H1 (cell line): ENCODE measurements around the gene NYAP2. TPM values are rescaled to one million over a fixed set of nuclear protein-coding genes. Genes with fewer than 3 reads are reported as not detected.

Source experiments
- CTCF ChIA-PET: fragments of 300-600 bp; sonication (Branson Sonifier 250); formaldehyde crosslinking; loops from one replicate; lab custom pipeline; 2021; ENCODE audit not compliant: partially characterized antibody; lab: Charles Lee
- POLR2A ChIA-PET: fragments of 300-600 bp; sonication (Branson Sonifier 250); formaldehyde crosslinking; loops from one replicate; lab custom pipeline; 2021; ENCODE audit warnings: inconsistent platforms; ENCODE audit not compliant: partially characterized antibody; lab: Charles Lee
- DNase-seq, 2 experiments: peaks; one replicate each; pipeline versions ENCODE4 v3.0.0 to v3.0.0-alpha.2; 2010 to 2022; ENCODE audit warnings: low spot score in 2 of 2, low read depth in 1 of 2, mixed read lengths in 1 of 2
- FAIRE-seq: peaks from 2 replicates; lab custom pipeline; 2011; peaks lifted over from hg19 to GRCh38; lab: Jason Lieb, UNC
- H2AFZ ChIP-seq: 2 replicates; pipeline ENCODE4 v1.8.1; 2012; ENCODE audit warnings: low read length, inconsistent platforms
- H2AK5ac ChIP-seq: 2 replicates; pipeline ENCODE4 v1.6.1; 2013; ENCODE audit warnings: low read depth, low read length
- H2BK120ac ChIP-seq: replicated peaks from 2 replicates; pipeline ENCODE3; 2013; ENCODE audit warnings: low read depth, low read length, inconsistent platforms
- H2BK12ac ChIP-seq: 2 replicates; pipeline ENCODE4 v1.6.1; 2013; ENCODE audit warnings: low read depth, low read length
- H2BK15ac ChIP-seq: 2 replicates; pipeline ENCODE4 v1.6.1; 2013; ENCODE audit warnings: low read length
- H2BK20ac ChIP-seq: 2 replicates; pipeline ENCODE4 v1.6.1; 2013; ENCODE audit warnings: low read length
- H2BK5ac ChIP-seq: 2 replicates; pipeline ENCODE4 v1.6.1; 2013; ENCODE audit warnings: low read depth, low read length
- H3K14ac ChIP-seq: 2 replicates; pipeline ENCODE4 v1.6.1; 2013; ENCODE audit warnings: inconsistent platforms; ENCODE audit not compliant: insufficient read length
- H3K18ac ChIP-seq: 2 replicates; pipeline ENCODE4 v1.6.1; 2013; ENCODE audit warnings: low read length; ENCODE audit errors: extremely low read depth
- H3K23ac ChIP-seq: 2 replicates; pipeline ENCODE4 v1.6.1; 2013; ENCODE audit warnings: inconsistent platforms; ENCODE audit not compliant: insufficient read length
- H3K23me2 ChIP-seq: 2 replicates; pipeline ENCODE4 v1.6.1; 2013; ENCODE audit warnings: low read depth, low read length
- H3K27ac ChIP-seq: 2 replicates; pipeline ENCODE4 v1.6.1; 2011; ENCODE audit warnings: low read depth, low read length, inconsistent platforms
- H3K27me3 ChIP-seq, 4 experiments: replicated peaks in 1 of 4; 1 replicate in 1 of 4; 2 replicates in 3 of 4; pipeline versions ENCODE4 v1.6.1 to v1.8.1; 2011 to 2013; ENCODE audit warnings: low read length in 3 of 4, mild to moderate bottlenecking in 3 of 4, inconsistent platforms in 2 of 4, mixed read lengths in 2 of 4, moderate library complexity in 1 of 4; ENCODE audit not compliant: control insufficient read depth in 3 of 4, insufficient read depth in 3 of 4; ENCODE audit errors: extremely low read depth in 1 of 4
- H3K36me3 ChIP-seq, 4 experiments: 2 replicates each; pipeline versions ENCODE4 v1.6.1 to v1.8.1; 2011 to 2013; ENCODE audit warnings: mild to moderate bottlenecking in 4 of 4, low read length in 3 of 4, moderate library complexity in 2 of 4, control low read depth in 1 of 4, inconsistent platforms in 1 of 4; ENCODE audit not compliant: insufficient read depth in 4 of 4, control insufficient read depth in 2 of 4
- H3K4ac ChIP-seq: replicated peaks from 2 replicates; pipeline ENCODE3; 2013; ENCODE audit warnings: low read length, low read depth, mixed read lengths, inconsistent platforms; ENCODE audit not compliant: insufficient read length
- H3K4me1 ChIP-seq, 4 experiments: replicated peaks in 1 of 4; 1 replicate in 1 of 4; 2 replicates in 3 of 4; pipeline versions ENCODE4 v1.6.1 to v1.8.1; 2011 to 2013; ENCODE audit warnings: low read length in 3 of 4, inconsistent platforms in 2 of 4, mixed read lengths in 1 of 4; ENCODE audit not compliant: insufficient read depth in 4 of 4, control insufficient read depth in 3 of 4
- H3K4me2 ChIP-seq, 2 experiments: 2 replicates each; pipeline versions ENCODE4 v1.6.1 to v1.8.1; 2011 to 2013; ENCODE audit warnings: low read depth in 2 of 2, low read length in 2 of 2, control low read depth in 1 of 2, inconsistent platforms in 1 of 2, mild to moderate bottlenecking in 1 of 2; ENCODE audit not compliant: insufficient read depth in 1 of 2
- H3K4me3 ChIP-seq, 4 experiments: fragments of 200-600, 300-600 bp in 1 of 4; sonication (generic), shearing (Covaris generic), sonication (Bioruptor Twin) in 1 of 4; 2 replicates each; pipeline versions ENCODE4 v1.5.1 to v1.8.1; 2011 to 2016; ENCODE audit warnings: low read length in 4 of 4, low read depth in 3 of 4, control low read depth in 2 of 4, inconsistent platforms in 2 of 4, mild to moderate bottlenecking in 2 of 4, mixed read lengths in 1 of 4, moderate library complexity in 1 of 4; ENCODE audit not compliant: insufficient read depth in 2 of 4; ENCODE audit errors: extremely low read depth in 1 of 4
- H3K56ac ChIP-seq: replicated peaks from 2 replicates; pipeline ENCODE3; 2013; ENCODE audit warnings: low read depth, mild to moderate bottlenecking, mixed read lengths, low read length, inconsistent platforms; ENCODE audit not compliant: insufficient read length
- H3K79me1 ChIP-seq: 2 replicates; pipeline ENCODE4 v1.6.1; 2013; ENCODE audit warnings: low read depth, low read length, control low read depth
- H3K79me2 ChIP-seq, 2 experiments: 2 replicates each; pipeline versions ENCODE4 v1.6.1 to v1.8.1; 2012 to 2013; ENCODE audit warnings: low read length in 2 of 2, mild to moderate bottlenecking in 2 of 2, inconsistent platforms in 1 of 2; ENCODE audit not compliant: insufficient read depth in 2 of 2, control insufficient read depth in 1 of 2
- H3K9ac ChIP-seq, 4 experiments: replicated peaks in 1 of 4; 1 replicate in 1 of 4; 2 replicates in 3 of 4; pipeline versions ENCODE4 v1.6.1 to v1.8.1; 2011 to 2013; ENCODE audit warnings: low read depth in 3 of 4, low read length in 3 of 4, control low read depth in 2 of 4, mild to moderate bottlenecking in 2 of 4, moderate library complexity in 2 of 4, inconsistent platforms in 1 of 4; ENCODE audit errors: extremely low read depth in 1 of 4
- H3K9me3 ChIP-seq, 2 experiments: 2 replicates each; pipeline versions ENCODE4 v1.6.1 to v1.8.1; 2012 to 2013; ENCODE audit warnings: mild to moderate bottlenecking in 2 of 2, moderate library complexity in 2 of 2, control low read depth in 1 of 2, inconsistent platforms in 1 of 2, low read depth in 1 of 2, low read length in 1 of 2, mixed read lengths in 1 of 2; ENCODE audit not compliant: insufficient read depth in 2 of 2
- H4K20me1 ChIP-seq, 2 experiments: replicated peaks in 1 of 2; 2 replicates each; pipeline versions ENCODE3 to v1.8.1; 2011 to 2013; ENCODE audit warnings: inconsistent platforms in 2 of 2, low read length in 2 of 2, mild to moderate bottlenecking in 1 of 2; ENCODE audit not compliant: insufficient read depth in 2 of 2, control insufficient read depth in 1 of 2
- H4K5ac ChIP-seq: 2 replicates; pipeline ENCODE4 v1.6.1; 2013; ENCODE audit warnings: low read length, low read depth, mixed read lengths, inconsistent platforms; ENCODE audit not compliant: insufficient read length
- H4K8ac ChIP-seq: 2 replicates; pipeline ENCODE4 v1.8.0; 2013; ENCODE audit warnings: mild to moderate bottlenecking, moderate library complexity, low read length, inconsistent platforms; ENCODE audit not compliant: insufficient read depth; ENCODE audit errors: extremely low read depth
- H4K91ac ChIP-seq: replicated peaks from 2 replicates; pipeline ENCODE3; 2013; ENCODE audit warnings: low read length, mixed read lengths, inconsistent platforms; ENCODE audit not compliant: insufficient read length
- BCL11A ChIP-seq, 2 experiments: IDR thresholded peaks; one replicate each; pipeline ENCODE4 v1.6.1; 2011; ENCODE audit warnings: low read depth in 2 of 2, low read length in 2 of 2, mild to moderate bottlenecking in 2 of 2
- GTF2F1 ChIP-seq: IDR thresholded peaks from 2 replicates; pipeline ENCODE4 v1.6.1; 2012; ENCODE audit warnings: low read depth, low read length, improper control_type of control experiment, borderline replicate concordance
- HDAC6 ChIP-seq: IDR thresholded peaks from one replicate; pipeline ENCODE4 v1.7.1; 2012; ENCODE audit warnings: low read depth, mild to moderate bottlenecking, inconsistent platforms, low read length, moderate library complexity
- POLR2A ChIP-seq, 2 experiments: IDR thresholded peaks; 1 replicate in 1 of 2; 2 replicates in 1 of 2; pipeline ENCODE4 v1.6.1; 2011; ENCODE audit warnings: low read depth in 2 of 2, low read length in 2 of 2, mild to moderate bottlenecking in 2 of 2; ENCODE audit errors: control extremely low read depth in 1 of 2
- SP4 ChIP-seq: IDR thresholded peaks from 2 replicates; pipeline ENCODE4 v1.6.1; 2012; ENCODE audit warnings: low read length, inconsistent platforms
- SRF ChIP-seq: IDR thresholded peaks from 2 replicates; pipeline ENCODE4 v1.6.1; 2011; ENCODE audit warnings: mild to moderate bottlenecking, low read depth, low read length, moderate library complexity
- TAF1 ChIP-seq: IDR thresholded peaks from 2 replicates; pipeline ENCODE4 v1.6.1; 2011; ENCODE audit warnings: mild to moderate bottlenecking, low read depth, low read length
- TBP ChIP-seq: IDR thresholded peaks from 2 replicates; pipeline ENCODE4 v1.6.1; 2011; ENCODE audit warnings: low read depth, low read length, improper control_type of control experiment
- TCF12 ChIP-seq: IDR thresholded peaks from 2 replicates; pipeline ENCODE4 v1.6.1; 2011; ENCODE audit warnings: low read depth, mild to moderate bottlenecking, low read length
- USF2 ChIP-seq: IDR thresholded peaks from 2 replicates; pipeline ENCODE4 v1.6.1; 2011; ENCODE audit warnings: low read length, improper control_type of control experiment
- WGBS, 2 experiments: shearing (Covaris generic) in 1 of 2; methylation state at CpG; one replicate each; pipeline versions ENCODE4 v1.1.6 to v1.1.7; 2013 to 2015; ENCODE audit warnings: low lambda C conversion rate in 2 of 2, mixed read lengths in 2 of 2, inconsistent platforms in 1 of 2, low coverage in 1 of 2, missing lambda C conversion rate in 1 of 2; ENCODE audit not compliant: insufficient replicate concordance in 2 of 2, insufficient coverage in 1 of 2, insufficient read length in 1 of 2; ENCODE audit errors: extremely low coverage in 1 of 2, missing lambda C conversion rate in 1 of 2; 5-methylcytosine and 5-hydroxymethylcytosine counted together
- polyA plus RNA-seq, 7 experiments: library from polyadenylated mRNA; depleted of rRNA in 3 of 7; stranded (reverse) in 5 of 7; unstranded in 2 of 7; fragments of >200 nt in 5 of 7; fragments of 200-250 nt in 2 of 7; gene quantifications; 1 replicate in 5 of 7; 2 replicates in 1 of 7; 4 replicates in 1 of 7; pipeline versions ENCODE4 v1.2.1 to v1.2.3, GENCODE V29; 2011 to 2013; ENCODE audit warnings: missing spikeins in 2 of 7, mixed read lengths in 2 of 7
- total RNA-seq: library from RNA; stranded (reverse); fragmentation: NEBNext Ultra II Directional; extraction: Animal tissue kit (Norgen Biotek cat#: 25700); gene quantifications from 2 replicates; pipeline ENCODE4 v1.2.1, GENCODE V29; 2021
- TF ChIP-seq, protein P1 (sequence below), 3 experiments: IDR thresholded peaks; 1 replicate in 2 of 3; 2 replicates in 1 of 3; pipeline versions ENCODE4 v1.5.1 to v1.6.1; 2011; ENCODE audit warnings: low read length in 3 of 3, mild to moderate bottlenecking in 3 of 3, inconsistent platforms in 2 of 3, low read depth in 1 of 3, moderate library complexity in 1 of 3; ENCODE audit not compliant: insufficient read depth in 1 of 3; ENCODE audit errors: control extremely low read depth in 1 of 3

NYAP2 gene
- total and polyA plus RNA-seq, 2 of the 8 experiments (the other 6 are each of a cell fraction or from before 2014, with no cell fraction given), result not detected

DNA sequence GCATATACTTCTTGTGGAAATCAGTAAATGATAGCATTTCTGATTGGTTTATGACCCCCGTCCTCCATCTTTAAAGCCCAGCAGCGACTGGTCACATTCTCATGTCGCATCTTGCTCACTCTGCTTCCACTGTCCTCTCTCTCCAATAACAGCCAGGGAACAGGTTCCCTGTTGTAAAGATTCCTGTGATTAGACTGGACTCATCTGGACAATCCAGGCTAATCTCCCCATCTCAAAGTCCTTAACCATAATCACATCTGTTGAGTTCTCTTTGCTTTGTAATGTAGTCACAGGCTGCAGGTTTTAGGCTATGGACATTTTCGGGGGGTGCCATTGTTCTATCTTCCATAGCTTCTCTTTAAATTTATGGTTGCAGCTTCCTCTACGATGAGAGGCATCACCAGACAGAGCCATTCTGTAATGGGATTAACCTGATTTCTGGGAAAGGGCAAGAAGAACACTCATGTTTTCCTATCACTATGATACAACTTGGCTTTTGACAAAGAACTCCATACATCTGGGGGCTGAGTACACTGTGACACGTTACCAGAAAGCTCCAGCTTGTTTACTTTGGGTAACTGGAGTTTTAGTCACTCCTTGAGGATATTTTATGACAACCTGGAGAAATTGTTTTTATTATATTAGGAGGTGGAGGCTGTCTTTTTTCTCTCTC, 159.0 kb downstream of the NYAP2 start:
- 0 out of 2 replicates have a peak overlapping the region, but pooled peaks have one; percentile 1 for H2AFZ ChIP-seq
- POLR2A ChIA-PET, result no interaction called here
- CTCF ChIA-PET, result interaction anchor here (0.6 to 2.2 kb wide), 6 partner anchors 9 to 1533 kb away, joined by 3 to 6 read pairs (median 3); no protein-coding TSS in a partner anchor
- no peak overlapping the region for H2BK12ac ChIP-seq
- H3K79me1 ChIP-seq, result no peaks in the 10 kb centered on the region
- no peak overlapping the region for H4K91ac ChIP-seq
- no peak overlapping the region for H3K9ac ChIP-seq
- no peaks in the 10 kb centered on the region for H3K27me3 ChIP-seq
- no peak overlapping the region for H4K8ac ChIP-seq
- H2BK5ac ChIP-seq, result no peak overlapping the region
- H3K56ac ChIP-seq, result no peak overlapping the region
- no peaks in the 10 kb centered on the region for H3K23me2 ChIP-seq
- H3K4ac ChIP-seq, result no peak overlapping the region
- no peaks in the 10 kb centered on the region for H3K9me3 ChIP-seq
- no peak overlapping the region for H4K5ac ChIP-seq
- H3K36me3 ChIP-seq, result no peaks in the 10 kb centered on the region
- no peak for DNase-seq
- no peak overlapping the region for H2BK20ac ChIP-seq
- no peak overlapping the region for H3K27ac ChIP-seq
- 90% methylated on average over 6 of the region's 6 CpGs; no CpG with 5 or more reads in 1 of the 2 experiments for WGBS, 2 experiments
- H3K18ac ChIP-seq, result no peak overlapping the region
- H3K4me3 ChIP-seq, result no peak overlapping the region
- H2BK15ac ChIP-seq, result no peak overlapping the region
- H3K14ac ChIP-seq, result no peak overlapping the region
- FAIRE-seq, result no peak
- no peak overlapping the region for H2AK5ac ChIP-seq
- no peaks in the 10 kb centered on the region for H3K4me1 ChIP-seq
- no peak overlapping the region for H3K4me2 ChIP-seq
- H3K79me2 ChIP-seq, result no peaks in the 10 kb centered on the region
- no peaks in the 10 kb centered on the region for H4K20me1 ChIP-seq
- no peak overlapping the region for H3K23ac ChIP-seq
- no peak overlapping the region for H2BK120ac ChIP-seq
- TF ChIP-seq TCF12 (no peak), BCL11A (IDR thresholded peaks at IDR 0.05; ENCODE audit: low read depth in 2 of 2, low read length in 2 of 2) (no peak), USF2 (no peak), TAF1 (no peak), SRF (no peak), HDAC6 (no peak), TBP (no peak), POLR2A (IDR thresholded peaks at IDR 0.05; ENCODE audit: control extremely low read depth in 1 of 2, low read depth in 2 of 2, low read length in 2 of 2) (no peak), GTF2F1 (no peak), SP4 (no peak)
- TF ChIP-seq, protein P1, sequence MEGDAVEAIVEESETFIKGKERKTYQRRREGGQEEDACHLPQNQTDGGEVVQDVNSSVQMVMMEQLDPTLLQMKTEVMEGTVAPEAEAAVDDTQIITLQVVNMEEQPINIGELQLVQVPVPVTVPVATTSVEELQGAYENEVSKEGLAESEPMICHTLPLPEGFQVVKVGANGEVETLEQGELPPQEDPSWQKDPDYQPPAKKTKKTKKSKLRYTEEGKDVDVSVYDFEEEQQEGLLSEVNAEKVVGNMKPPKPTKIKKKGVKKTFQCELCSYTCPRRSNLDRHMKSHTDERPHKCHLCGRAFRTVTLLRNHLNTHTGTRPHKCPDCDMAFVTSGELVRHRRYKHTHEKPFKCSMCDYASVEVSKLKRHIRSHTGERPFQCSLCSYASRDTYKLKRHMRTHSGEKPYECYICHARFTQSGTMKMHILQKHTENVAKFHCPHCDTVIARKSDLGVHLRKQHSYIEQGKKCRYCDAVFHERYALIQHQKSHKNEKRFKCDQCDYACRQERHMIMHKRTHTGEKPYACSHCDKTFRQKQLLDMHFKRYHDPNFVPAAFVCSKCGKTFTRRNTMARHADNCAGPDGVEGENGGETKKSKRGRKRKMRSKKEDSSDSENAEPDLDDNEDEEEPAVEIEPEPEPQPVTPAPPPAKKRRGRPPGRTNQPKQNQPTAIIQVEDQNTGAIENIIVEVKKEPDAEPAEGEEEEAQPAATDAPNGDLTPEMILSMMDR (IDR thresholded peaks at IDR 0.05; ENCODE audit: control extremely low read depth in 1 of 3, insufficient read depth in 1 of 3, low read depth in 1 of 3, low read length in 3 of 3), result no peak
